Jurkat, Clone E6-1 (cell line): Measurements from ENCODE around the gene TEX261.
"Not testable (repeated sequence)": the region's sequence is repeated elsewhere in the genome, so short reads cannot be mapped to it uniquely, and the experiment has no call there.

Source experiments
- DNase-seq: peaks from one replicate; pipeline ENCODE4 v3.0.0-alpha.2; 2011; ENCODE audit warnings: low read depth, low spot score
- H3K4me3 ChIP-seq: 2 replicates; pipeline ENCODE4 v1.5.1; 2011; ENCODE audit warnings: mild to moderate bottlenecking, low read length, control low read depth, moderate library complexity

Gene TEX261

GRCh38 chr2:71001592-71001927, 6.9 kb upstream of the TEX261 start:
- DNase-seq = no peak
- H3K4me3 ChIP-seq = no peak overlapping the region

GRCh38 chr2:71000780-71001591, 6.3 kb upstream of the TEX261 start:
- peak; percentile 72 for DNase-seq
- peak overlapping the region; percentile 57 for H3K4me3 ChIP-seq

GRCh38 chr2:70999931-71000330, 5.3 kb upstream of the TEX261 start:
- not testable (repeated sequence) for H3K4me3 ChIP-seq, DNase-seq

- H3K4me3 ChIP-seq = no peak overlapping the region
- DNase-seq = no peak
Observed at GRCh38 chr2:70999362-70999761, 4.7 kb upstream of the TEX261 start.

GRCh38 chr2:70998885-70999284, 4.2 kb upstream of the TEX261 start:
- not testable (repeated sequence) for DNase-seq, H3K4me3 ChIP-seq

- DNase-seq = peak; percentile 75
Observed at GRCh38 chr2:70995426-70995729, 705 bp upstream of the TEX261 start.

GRCh38 chr2:70994009-70994698, 519 bp downstream of the TEX261 start:
- no peak for DNase-seq

More at GRCh38 chr2:70995426-70995729, 705 bp upstream of the TEX261 start:
- H3K4me3 ChIP-seq = peak overlapping the region; percentile 82

GRCh38 chr2:70992945-70993853, 1.5 kb downstream of the TEX261 start:
- H3K4me3 ChIP-seq = peak overlapping the region; percentile 97
- DNase-seq = peak; percentile 30

More at GRCh38 chr2:70994009-70994698, 519 bp downstream of the TEX261 start:
- H3K4me3 ChIP-seq = peak overlapping the region; percentile 97

- no peak for DNase-seq
- H3K4me3 ChIP-seq = no peak overlapping the region
Observed at GRCh38 chr2:70991742-70992141, 2.9 kb downstream of the TEX261 start.

GRCh38 chr2:70991142-70991541, 3.5 kb downstream of the TEX261 start:
- no peak overlapping the region for H3K4me3 ChIP-seq

GRCh38 chr2:70990216-70990615, 4.5 kb downstream of the TEX261 start:
- H3K4me3 ChIP-seq = no peak overlapping the region
- DNase-seq = no peak

More at GRCh38 chr2:70991142-70991541, 3.5 kb downstream of the TEX261 start:
- no peak for DNase-seq

- DNase-seq = no peak
- H3K4me3 ChIP-seq = no peak overlapping the region
Observed at GRCh38 chr2:70988726-70989648, 5.7 kb downstream of the TEX261 start.

- DNase-seq = no peak
- no peak overlapping the region for H3K4me3 ChIP-seq
Observed at GRCh38 chr2:70988151-70988550, 6.5 kb downstream of the TEX261 start.

GRCh38 chr2:70987386-70987785, 7.3 kb downstream of the TEX261 start:
- no peak overlapping the region for H3K4me3 ChIP-seq
- no peak for DNase-seq

- no peak overlapping the region for H3K4me3 ChIP-seq
- no peak for DNase-seq
Observed at GRCh38 chr2:70986499-70987189, 8.0 kb downstream of the TEX261 start.

- H3K4me3 ChIP-seq = no peak overlapping the region
- DNase-seq = no peak
Observed at GRCh38 chr2:70985956-70986355, 8.7 kb downstream of the TEX261 start.

- DNase-seq = no peak
- no peak overlapping the region for H3K4me3 ChIP-seq
Observed at GRCh38 chr2:70985283-70985688, 9.4 kb downstream of the TEX261 start.
